Measurements from ENCODE around the gene SYT1. TPM values are rescaled to one million over a fixed set of nuclear protein-coding genes. Genes with fewer than 3 reads are reported as not detected.

The SYT1 gene
- total RNA-seq, 2 experiments from 2014 or later = not detected

DNA sequence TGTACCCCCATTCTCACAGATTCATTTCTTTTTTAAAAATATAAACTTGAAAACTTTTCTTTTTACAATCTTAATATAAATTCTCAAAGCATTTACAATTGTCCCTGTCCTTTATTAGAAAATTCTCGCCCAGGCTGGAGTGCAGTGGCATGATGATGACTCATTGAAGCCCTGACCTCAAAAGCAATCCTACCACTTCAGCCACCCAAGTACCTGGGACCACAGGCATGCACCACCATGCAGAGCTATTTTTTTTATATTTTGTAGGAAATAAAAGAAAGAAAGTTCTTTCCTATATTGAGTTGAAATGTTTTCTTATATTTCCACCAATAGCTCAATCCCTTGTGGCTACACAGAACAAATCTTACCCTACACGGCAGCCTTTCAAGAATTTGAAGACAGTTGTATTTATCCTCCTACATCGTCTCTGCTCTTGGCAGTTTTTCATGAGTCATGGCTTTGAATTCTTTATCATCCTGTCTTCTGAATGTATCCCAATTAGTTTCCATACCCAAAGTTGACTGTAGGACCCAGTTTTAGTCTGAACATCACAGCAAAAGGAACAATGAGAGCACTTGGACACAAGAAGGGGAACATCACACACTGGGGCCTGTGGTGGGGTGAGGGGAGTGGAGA is 52.4 kb downstream of the SYT1 start:
- ATAC-seq = no peak
- Mint-ChIP-seq H3K27me3 (ENCODE audit: low read depth) (no peaks in the 10 kb centered on the region), H3K9me3 (ENCODE audit: insufficient read depth) (no peaks in the 10 kb centered on the region), H3K27ac (no peak overlapping the region), H3K4me1 (ENCODE audit: low read depth) (no peaks in the 10 kb centered on the region), H3K4me3 (no peak overlapping the region), H3K36me3 (ENCODE audit: low read depth) (no peaks in the 10 kb centered on the region)
- POLR2A ChIA-PET = no interaction called here
- DNase-seq = no peak
- CTCF ChIA-PET = no interaction called here

DNA sequence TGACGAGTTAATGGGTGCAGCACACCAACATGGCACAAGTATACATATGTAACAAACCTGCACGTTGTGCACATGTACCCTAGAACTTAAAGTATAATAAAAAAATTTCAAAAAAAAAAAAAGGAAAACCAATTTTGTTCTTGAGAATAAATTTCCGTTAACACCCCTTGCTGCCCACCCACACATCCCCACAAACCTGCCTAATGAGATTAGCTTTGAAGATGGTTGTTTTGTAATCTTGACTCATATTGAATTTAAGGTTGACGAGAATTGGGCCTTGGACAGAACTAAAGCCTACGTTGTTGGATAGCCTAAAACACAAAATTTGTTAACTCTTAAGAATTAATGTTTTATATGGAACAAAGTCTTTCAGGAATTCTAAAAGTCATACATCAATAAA is 52.9 kb downstream of the SYT1 start:
- no peaks in the 10 kb centered on the region for H3K4me1 Mint-ChIP-seq (ENCODE audit: low read depth)
- no peaks in the 10 kb centered on the region for H3K9me3 Mint-ChIP-seq (ENCODE audit: insufficient read depth)
- DNase-seq (no peak), ATAC-seq (no peak)
- H3K27ac Mint-ChIP-seq = no peak overlapping the region
- ChIA-PET CTCF (no interaction called here), POLR2A (no interaction called here)
- no peaks in the 10 kb centered on the region for H3K36me3 Mint-ChIP-seq (ENCODE audit: low read depth)
- H3K27me3 Mint-ChIP-seq (ENCODE audit: low read depth) = no peaks in the 10 kb centered on the region
- no peak overlapping the region for H3K4me3 Mint-ChIP-seq

DNA sequence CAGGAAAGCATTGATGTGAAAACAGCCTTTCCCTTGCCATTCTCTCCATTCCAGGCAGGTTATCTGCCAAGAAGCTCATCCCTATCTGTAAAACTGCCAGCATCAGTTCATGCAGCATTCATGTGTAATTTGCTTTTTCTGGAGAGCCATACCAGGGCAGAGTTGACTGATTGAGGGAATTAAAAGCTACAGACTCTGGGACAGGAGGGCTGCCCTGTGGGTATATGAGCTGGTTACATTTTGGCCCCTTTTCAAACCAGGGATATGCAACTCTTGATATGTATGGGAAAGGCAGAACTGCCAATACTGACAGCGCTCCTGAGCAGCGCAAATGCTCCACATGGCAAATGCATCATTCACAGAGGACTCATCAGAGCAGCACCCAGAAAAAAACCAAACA is 53.7 kb downstream of the SYT1 start:
- Mint-ChIP-seq H3K27ac (no peak overlapping the region), H3K4me1 (ENCODE audit: low read depth) (no peaks in the 10 kb centered on the region), H3K4me3 (no peak overlapping the region), H3K36me3 (ENCODE audit: low read depth) (no peaks in the 10 kb centered on the region), H3K9me3 (ENCODE audit: insufficient read depth) (no peaks in the 10 kb centered on the region), H3K27me3 (ENCODE audit: low read depth) (no peaks in the 10 kb centered on the region)
- DNase-seq (no peak), ATAC-seq (no peak)
- ChIA-PET POLR2A (no interaction called here), CTCF (no interaction called here)

DNA sequence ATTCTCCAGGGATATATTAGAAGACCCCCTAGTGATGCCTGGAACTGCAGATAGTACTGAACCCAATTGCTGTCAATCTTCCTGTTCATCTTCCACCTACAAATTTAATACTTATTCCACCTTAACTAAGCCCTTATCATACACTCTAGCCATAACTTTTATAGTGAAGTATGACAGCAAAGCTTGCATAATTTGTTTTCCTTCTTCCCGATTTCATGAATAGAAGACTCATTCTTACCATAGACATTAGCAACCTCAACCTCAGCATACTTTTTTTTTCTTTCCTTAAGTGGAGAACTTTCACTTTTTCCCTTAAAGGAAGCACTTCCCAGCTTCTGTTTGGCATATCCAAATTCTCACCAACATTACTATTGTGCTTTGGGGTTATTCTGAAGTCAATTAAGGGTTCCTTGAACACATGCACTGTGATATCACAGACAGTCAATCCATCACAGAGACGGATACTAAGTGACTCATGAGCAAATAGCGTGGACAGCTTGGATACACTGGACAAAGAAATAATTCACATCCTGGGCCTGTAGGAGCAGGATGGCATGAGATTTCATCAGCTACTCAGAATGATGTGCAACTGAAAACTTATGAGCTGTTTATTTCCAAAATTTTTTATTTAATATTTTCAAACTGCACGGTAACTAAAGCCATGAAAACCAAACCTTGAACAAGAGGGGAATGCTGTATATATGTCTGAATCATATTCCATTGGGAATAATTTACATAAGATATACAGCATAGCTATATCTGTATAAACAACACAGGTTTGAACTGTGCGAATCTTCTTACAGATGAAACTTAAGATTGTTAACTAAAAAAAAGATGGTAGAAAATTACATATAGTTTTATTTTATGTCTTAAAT is 63.9 kb downstream of the SYT1 start:
- H3K27ac Mint-ChIP-seq = no peak overlapping the region

DNA sequence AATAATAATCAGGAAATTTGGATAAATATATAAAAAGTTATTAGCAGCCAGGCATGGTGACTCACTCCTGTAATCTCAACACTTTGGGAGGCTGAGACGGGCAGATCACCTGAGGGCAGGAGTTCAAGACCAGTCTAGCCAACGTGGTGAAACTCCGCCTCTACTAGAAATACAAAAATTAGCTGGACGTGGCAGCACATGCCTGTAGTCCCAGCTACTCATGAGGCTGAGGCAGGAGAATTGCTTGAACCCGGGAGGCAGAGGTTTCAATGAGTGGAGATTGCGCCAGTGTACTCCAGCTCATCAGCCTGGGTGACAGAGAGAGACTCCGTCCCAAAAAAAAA is 64.5 kb downstream of the SYT1 start:
- H3K9me3 Mint-ChIP-seq (ENCODE audit: insufficient read depth) = peaks cover 7% of the 10 kb centered on the region
- H3K4me3 Mint-ChIP-seq = no peak overlapping the region
- ChIA-PET CTCF (no interaction called here), POLR2A (no interaction called here)
- ATAC-seq (no peak), DNase-seq (no peak)
- no peaks in the 10 kb centered on the region for H3K27me3 Mint-ChIP-seq (ENCODE audit: low read depth)
- H3K4me1 Mint-ChIP-seq (ENCODE audit: low read depth) = no peaks in the 10 kb centered on the region
- no peak overlapping the region for H3K27ac Mint-ChIP-seq
- H3K36me3 Mint-ChIP-seq (ENCODE audit: low read depth) = no peaks in the 10 kb centered on the region

More for the DNA sequence above, 63.9 kb downstream of the SYT1 start:
- Mint-ChIP-seq H3K4me3 (no peak overlapping the region), H3K4me1 (ENCODE audit: low read depth) (no peaks in the 10 kb centered on the region), H3K36me3 (ENCODE audit: low read depth) (no peaks in the 10 kb centered on the region), H3K27me3 (ENCODE audit: low read depth) (no peaks in the 10 kb centered on the region), H3K9me3 (ENCODE audit: insufficient read depth) (peaks cover 11% of the 10 kb centered on the region)
- ChIA-PET CTCF (no interaction called here), POLR2A (no interaction called here)
- DNase-seq (no peak), ATAC-seq (no peak)

DNA sequence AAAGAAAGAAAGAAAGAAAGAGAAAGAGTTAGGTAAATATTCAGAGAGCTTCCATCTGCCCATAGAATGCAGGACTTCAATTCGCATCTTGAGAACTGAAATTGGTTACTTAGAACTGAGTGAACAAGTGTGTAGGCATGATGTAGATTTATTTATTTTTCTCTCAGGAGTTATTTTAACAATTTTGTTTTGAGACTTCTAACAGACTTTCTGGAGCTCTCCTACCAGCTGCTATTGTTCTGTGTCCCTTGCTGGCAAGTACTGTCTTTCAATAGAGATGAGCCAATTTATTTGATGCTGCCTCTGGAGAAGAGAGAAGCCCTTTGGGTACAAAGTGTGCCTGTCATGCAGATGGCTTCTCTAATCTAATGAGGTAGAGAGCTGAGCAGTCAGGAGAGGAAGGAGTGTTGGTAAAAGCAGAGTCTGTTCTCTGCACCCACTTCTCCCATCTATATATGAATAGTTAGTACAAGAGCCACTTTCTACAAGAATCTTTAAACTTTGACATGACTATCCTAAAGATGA is 67.0 kb downstream of the SYT1 start:
- Mint-ChIP-seq H3K4me3 (no peak overlapping the region), H3K9me3 (ENCODE audit: insufficient read depth) (peaks cover 7% of the 10 kb centered on the region), H3K27ac (no peak overlapping the region), H3K36me3 (ENCODE audit: low read depth) (no peaks in the 10 kb centered on the region), H3K27me3 (ENCODE audit: low read depth) (no peaks in the 10 kb centered on the region), H3K4me1 (ENCODE audit: low read depth) (no peaks in the 10 kb centered on the region)
- ChIA-PET CTCF (no interaction called here), POLR2A (no interaction called here)
- no peak for DNase-seq
- no peak for ATAC-seq

DNA sequence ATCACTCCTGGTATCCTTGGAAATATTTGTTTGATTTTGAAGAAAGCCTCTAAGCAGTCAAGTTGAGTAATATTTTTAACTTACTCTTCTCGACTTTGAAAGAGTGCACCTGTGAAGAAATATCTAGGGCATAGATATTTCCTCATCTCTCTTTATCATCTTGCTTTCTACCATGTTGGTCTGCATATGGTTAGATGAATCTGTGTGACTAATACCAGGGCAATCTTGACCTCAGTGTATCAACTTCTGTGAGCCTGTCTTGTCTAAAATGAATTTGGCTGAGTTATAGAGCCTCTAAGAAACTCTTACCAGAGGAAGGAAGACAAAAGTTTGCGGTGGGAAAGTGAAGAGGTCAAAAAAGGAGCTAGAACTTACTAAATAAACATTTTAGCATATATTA is 68.4 kb downstream of the SYT1 start:
- Mint-ChIP-seq H3K36me3 (ENCODE audit: low read depth) (no peaks in the 10 kb centered on the region), H3K4me1 (ENCODE audit: low read depth) (no peaks in the 10 kb centered on the region), H3K9me3 (ENCODE audit: insufficient read depth) (peaks cover 3% of the 10 kb centered on the region), H3K27ac (no peak overlapping the region), H3K4me3 (no peak overlapping the region), H3K27me3 (ENCODE audit: low read depth) (no peaks in the 10 kb centered on the region)
- CTCF ChIA-PET = no interaction called here
- POLR2A ChIA-PET = no interaction called here
- ATAC-seq = no peak
- no peak for DNase-seq

DNA sequence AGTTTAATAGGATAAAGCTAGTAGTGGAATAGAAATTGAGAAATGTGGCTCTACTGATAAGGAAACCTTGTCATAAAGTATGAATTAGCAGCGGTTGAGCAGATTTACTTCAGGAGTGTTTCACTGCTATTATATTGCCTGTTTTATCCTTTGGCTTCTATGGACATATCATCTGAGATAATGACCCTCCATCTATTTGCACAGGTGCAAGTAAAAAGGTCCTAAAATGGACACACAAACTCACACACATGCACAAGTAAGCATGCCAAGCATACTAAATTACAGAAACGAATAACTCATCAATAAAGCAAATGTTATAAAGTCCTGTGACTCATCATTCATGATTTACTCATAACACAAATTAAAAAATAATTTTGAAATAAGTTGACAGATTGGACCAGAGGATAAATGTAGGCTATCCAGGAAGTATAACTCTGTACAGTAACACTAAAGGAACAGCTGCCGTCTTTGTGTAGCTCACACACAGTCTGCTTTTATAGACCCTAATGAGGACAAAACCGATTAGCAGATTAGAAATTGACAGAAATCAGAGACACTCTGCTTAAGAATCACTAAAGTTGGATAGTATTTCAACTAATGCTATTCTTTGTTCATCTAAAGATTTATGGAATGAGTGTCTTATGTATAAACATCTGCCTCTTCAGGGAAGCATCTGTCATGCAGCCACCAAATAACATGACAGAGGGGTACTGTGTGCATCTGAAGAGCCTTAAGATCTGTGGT is 73.9 kb downstream of the SYT1 start:
- Mint-ChIP-seq H3K27ac (no peak overlapping the region), H3K4me1 (ENCODE audit: low read depth) (no peaks in the 10 kb centered on the region), H3K4me3 (no peak overlapping the region), H3K36me3 (ENCODE audit: low read depth) (no peaks in the 10 kb centered on the region), H3K9me3 (ENCODE audit: insufficient read depth) (peaks cover 2% of the 10 kb centered on the region), H3K27me3 (ENCODE audit: low read depth) (no peaks in the 10 kb centered on the region)
- ATAC-seq = no peak
- CTCF ChIA-PET = no interaction called here
- POLR2A ChIA-PET = no interaction called here
- DNase-seq = no peak

DNA sequence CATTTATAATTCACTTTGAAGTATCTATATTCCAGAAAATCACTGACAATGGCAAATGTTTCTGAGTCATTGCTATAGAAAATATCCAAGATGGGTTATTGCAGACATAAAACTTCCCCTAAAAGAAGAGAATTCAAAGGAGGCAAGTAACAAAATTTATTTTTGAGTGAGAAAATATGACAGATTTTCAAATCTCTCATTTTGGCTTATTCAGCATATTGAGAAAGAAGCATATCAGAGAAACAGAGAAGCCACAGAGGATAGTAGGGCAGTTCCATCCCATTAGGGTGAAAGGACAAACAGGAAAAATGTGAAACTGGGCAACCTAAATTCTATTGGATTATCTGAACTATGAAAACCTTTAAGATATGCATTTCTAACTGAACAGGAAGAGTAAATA is 85.0 kb downstream of the SYT1 start:
- CTCF ChIA-PET = no interaction called here
- H3K27ac Mint-ChIP-seq = no peak overlapping the region
- POLR2A ChIA-PET = no interaction called here

DNA sequence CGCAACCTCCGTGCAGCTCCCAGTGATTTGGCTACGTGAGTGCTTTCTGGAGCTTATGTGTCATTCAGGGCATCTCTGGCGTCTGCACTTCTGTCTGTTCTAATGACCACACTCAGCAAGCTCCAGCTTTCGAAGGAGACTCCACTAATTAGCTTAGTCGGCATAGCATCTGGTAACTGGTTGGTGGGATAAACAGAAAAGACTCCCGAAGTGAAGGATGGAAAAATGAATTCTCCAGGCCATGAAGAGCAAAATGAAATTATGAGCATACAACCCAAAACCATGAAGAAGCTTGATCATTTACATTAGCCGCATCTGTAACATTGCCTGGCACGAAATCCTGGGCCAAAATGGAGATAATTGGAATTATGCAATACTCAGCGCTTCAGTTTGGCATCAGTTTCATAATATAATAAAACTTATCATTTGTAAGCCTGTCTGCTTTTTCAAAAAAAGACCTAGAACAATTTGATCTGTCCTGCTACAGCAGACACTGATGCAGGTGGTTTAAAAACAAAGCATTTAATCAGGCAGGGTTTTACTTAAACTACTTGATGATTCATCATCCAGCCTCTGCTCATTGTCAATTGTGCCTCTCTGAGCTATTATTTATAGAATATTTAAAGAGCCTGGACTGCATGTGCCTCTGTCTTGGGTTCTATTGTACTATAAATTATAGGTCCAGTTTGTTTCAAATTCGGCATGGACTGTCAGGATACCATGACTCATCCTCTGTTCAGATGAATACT is 87.4 kb downstream of the SYT1 start:
- CTCF ChIA-PET = no interaction called here
- Mint-ChIP-seq H3K27ac (no peak overlapping the region), H3K36me3 (ENCODE audit: low read depth) (no peaks in the 10 kb centered on the region), H3K9me3 (ENCODE audit: insufficient read depth) (peaks cover 7% of the 10 kb centered on the region), H3K4me3 (no peak overlapping the region), H3K4me1 (ENCODE audit: low read depth) (no peaks in the 10 kb centered on the region), H3K27me3 (ENCODE audit: low read depth) (no peaks in the 10 kb centered on the region)
- no peak for ATAC-seq
- POLR2A ChIA-PET = no interaction called here
- no peak for DNase-seq

More for the DNA sequence above, 85.0 kb downstream of the SYT1 start:
- Mint-ChIP-seq H3K4me3 (no peak overlapping the region), H3K36me3 (ENCODE audit: low read depth) (no peaks in the 10 kb centered on the region), H3K27me3 (ENCODE audit: low read depth) (no peaks in the 10 kb centered on the region), H3K4me1 (ENCODE audit: low read depth) (no peaks in the 10 kb centered on the region), H3K9me3 (ENCODE audit: insufficient read depth) (peaks cover 7% of the 10 kb centered on the region)
- ATAC-seq = no peak
- DNase-seq = no peak

DNA sequence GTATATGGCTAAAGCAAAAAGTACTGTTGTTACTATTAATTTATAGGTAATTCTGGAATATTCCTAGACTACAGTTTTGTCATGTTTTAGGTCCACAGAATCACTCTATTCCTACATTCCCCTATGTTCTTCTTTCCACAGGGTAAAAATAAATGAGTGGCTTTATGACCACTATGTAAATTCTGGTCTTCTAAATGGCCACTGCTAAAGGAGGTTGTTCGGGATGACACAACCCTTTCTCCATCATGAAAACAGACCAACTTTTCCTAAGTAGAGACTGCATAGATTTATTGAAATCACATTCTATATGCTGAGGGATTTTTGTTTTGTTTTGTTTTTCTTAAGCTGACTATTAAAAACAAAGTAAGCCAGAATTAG is 88.0 kb downstream of the SYT1 start:
- ATAC-seq (no peak), DNase-seq (no peak)
- Mint-ChIP-seq H3K27ac (no peak overlapping the region), H3K27me3 (ENCODE audit: low read depth) (no peaks in the 10 kb centered on the region), H3K4me3 (no peak overlapping the region), H3K4me1 (ENCODE audit: low read depth) (no peaks in the 10 kb centered on the region), H3K36me3 (ENCODE audit: low read depth) (no peaks in the 10 kb centered on the region), H3K9me3 (ENCODE audit: insufficient read depth) (peaks cover 7% of the 10 kb centered on the region)
- CTCF ChIA-PET = no interaction called here
- POLR2A ChIA-PET = no interaction called here

DNA sequence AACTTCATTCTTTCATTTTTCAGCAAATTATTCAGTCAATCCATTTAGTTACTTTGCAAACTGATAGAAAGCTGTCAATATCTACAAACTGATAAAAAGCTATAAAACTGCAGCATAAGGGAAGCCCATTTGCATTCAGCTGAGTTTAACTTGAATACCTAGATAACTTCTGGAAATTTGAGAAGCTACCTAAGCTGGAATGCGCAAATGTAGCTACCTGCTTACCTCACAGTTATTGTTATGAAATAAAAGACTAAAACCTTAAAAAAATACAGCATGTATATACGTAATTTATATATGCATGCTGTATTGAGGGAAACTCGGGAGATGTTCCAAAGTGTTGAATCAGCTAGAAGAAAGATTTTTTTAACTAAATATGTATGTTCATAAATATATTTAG is 94.4 kb downstream of the SYT1 start:
- H3K9me3 Mint-ChIP-seq (ENCODE audit: insufficient read depth) = no peaks in the 10 kb centered on the region

More for the DNA sequence above, 94.4 kb downstream of the SYT1 start:
- Mint-ChIP-seq H3K36me3 (ENCODE audit: low read depth) (no peaks in the 10 kb centered on the region), H3K4me3 (no peak overlapping the region), H3K27me3 (ENCODE audit: low read depth) (no peaks in the 10 kb centered on the region), H3K4me1 (ENCODE audit: low read depth) (no peaks in the 10 kb centered on the region), H3K27ac (no peak overlapping the region)
- DNase-seq (no peak), ATAC-seq (no peak)
- POLR2A ChIA-PET = no interaction called here
- CTCF ChIA-PET = no interaction called here
